HG03575 (cell line): ENCODE data around the gene DLX3.

ENCODE experiments used
- ATAC-seq: cut with Tn5 transposase; IDR thresholded peaks from one replicate; pipeline ENCODE4 v1.9.1; 2021; ENCODE audit not compliant: unreplicated experiment, insufficient number of reproducible peaks, low FRiP score; ENCODE audit errors: extremely low read depth

The DLX3 gene

DNA sequence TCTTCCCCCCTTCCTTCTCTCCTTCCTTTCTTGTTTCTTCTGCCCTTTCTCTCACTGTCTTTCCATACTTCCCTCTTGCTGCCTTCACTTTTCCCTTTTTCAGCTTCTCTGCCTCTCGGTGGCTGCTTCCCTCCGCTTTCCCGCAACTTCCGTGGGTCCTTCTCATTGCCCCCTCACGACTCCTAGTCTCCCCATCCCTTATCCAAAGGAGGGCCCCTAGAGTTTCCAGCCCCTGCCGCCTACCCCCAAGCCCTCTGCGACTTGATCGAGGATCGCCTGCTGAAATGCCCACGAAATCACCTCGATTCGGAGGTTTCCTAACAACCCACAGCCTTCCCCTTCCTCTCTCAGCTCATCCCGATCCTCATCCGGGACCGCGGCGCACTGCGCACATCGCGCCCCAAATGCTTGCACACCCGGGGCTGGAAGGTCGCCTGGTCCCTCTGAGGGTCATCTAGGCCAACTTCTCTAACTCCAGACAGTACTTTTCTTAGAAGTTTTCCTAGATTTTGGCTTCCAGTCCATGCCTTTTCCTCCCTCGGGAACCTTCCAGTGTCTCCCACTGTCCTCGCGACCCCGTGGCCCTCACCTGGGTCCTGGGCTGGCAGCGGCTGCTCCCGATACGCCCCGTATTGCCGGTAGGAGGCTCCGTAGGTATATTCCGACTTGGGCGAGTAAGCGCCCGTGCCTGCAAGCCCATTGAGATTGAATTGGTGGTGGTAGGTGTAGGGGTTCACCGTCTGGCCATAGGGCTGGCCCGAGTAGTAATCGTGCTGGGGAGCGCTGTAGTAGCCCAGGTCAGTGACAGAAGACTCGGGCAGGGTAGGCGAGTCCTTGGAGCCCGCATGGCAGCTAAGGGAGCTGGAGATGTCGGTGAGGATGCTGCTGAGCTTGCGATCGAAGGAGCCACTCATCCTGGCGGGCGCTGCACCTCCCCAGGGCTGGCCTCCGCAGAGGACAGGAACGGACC, 654 bp downstream of the DLX3 start:
- no peak for ATAC-seq

DNA sequence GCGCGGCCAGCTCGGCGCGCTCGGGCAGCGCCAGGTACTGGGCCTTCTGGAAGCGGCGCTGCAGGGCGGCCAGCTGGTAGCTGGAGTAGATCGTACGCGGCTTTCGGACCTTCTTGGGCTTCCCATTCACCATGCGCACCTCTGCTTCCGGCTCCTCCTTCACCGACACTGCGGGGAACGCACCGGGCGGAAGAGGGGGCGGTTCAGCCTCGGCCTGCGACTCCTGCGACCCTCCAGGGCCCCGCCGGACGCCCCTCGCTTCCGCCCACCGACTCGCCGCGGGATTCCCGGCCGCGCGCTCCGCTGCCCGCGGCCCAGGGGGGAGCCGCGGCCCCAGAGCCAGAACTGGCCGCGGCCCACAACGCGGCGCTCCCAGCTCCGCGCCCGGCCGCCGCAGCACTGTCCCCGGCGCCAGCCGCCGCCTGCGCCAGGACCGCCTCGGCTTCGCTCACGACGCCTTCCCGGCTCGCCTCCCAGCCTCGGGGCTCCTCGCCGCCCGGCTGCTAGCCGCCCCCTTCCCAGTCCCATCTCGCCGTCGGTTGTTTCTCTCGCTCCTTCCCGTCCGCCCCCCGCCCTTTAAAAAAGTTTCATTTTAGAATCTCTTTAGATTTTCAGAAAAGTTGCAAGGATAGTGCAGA, 1.5 kb downstream of the DLX3 start:
- no peak for ATAC-seq

DNA sequence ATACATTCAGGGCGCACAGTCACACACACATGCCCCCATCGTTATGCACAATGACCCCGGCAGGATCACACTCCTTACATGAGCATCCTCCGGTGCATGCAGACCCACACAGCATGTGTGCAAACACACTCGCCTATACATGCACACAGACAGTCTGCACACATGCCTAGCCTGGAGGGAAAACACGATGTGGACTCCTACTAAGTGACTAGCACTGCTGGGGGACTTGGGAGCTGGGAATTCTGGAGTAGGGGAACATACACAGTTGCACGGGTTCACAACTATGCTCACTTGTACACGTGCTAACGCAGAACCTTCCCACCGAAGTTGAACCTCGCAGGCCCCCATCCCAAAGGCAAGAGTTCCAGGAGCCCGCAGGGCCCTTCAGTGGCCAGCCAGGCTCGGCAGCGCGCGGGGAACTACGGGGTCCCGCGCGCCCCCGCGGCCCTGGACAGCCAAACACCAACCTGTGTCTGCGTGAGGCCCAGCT, 2.0 kb downstream of the DLX3 start:
- no peak for ATAC-seq

DNA sequence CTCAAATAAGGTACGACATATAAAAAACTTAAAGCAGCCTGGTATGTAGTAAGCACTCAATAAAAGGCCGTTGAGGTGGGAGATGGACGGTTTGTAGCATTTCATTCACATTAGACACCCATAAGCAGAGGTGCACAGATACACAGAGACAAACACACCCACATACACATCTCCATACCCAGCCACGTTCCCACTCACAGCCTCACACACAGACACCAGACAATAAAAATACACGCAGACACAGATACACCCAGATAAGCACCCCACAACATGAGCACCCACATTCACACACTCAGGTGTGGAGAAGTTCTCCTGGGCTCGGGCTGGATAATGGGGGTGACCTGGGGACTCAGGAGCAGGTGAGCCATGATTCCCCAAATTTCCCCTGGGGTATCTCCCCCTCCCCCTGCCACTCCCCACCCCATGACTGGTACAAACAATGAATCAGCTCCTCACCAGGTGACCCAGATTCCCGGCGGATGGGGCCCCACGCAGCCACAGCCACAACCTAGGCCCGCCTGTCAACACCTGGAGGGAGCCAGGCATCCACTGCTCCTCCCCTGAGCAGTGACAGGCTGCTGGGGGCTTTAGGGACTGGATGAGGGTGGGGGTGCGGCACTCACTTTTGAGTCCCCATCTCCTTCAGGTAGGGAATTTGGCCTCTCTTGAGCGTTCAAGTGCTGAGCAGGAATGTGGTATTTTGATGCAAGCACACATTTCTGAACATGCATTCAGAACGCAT, 2.7 kb downstream of the DLX3 start:
- no peak for ATAC-seq

DNA sequence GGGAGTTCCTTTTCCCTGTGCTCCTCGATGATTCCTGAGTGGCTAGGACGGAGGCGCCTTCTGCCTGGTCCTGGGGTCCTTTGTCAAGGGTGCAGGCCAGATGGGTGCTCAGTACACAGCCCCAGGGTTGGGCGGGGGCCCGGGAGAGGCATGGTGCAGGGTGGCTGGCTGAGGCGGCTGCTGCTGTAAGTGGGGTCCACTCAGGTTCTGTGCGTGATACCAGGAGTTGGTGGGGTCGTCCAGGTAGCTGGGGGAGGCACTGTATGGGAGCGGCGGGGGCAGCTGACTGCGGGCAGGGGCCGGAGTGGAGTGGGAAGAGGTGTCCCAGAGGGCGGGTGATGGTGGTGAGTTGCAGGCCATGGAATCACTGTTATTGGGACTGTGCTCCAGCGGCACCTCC, 3.6 kb downstream of the DLX3 start:
- no peak for ATAC-seq

DNA sequence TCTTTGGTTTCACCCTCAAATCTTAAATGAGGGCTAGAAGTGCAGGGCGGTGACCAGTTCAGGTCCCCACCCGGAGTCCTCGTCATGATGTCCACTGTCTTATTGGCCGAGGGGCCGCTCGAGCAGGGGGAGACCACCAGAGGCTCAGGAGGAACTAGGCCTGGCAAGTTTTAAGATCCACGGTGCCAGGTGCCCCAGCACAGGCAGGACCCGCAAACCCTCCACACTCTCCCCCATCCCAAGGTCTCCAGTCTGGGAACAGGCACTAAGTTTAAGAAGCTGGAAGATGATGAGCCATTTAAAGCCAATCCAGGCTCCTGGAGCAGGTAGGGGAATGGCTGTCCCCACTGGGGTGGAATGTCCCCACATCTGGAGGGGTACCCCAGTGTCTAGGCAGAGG, 4.1 kb downstream of the DLX3 start:
- no peak for ATAC-seq

DNA sequence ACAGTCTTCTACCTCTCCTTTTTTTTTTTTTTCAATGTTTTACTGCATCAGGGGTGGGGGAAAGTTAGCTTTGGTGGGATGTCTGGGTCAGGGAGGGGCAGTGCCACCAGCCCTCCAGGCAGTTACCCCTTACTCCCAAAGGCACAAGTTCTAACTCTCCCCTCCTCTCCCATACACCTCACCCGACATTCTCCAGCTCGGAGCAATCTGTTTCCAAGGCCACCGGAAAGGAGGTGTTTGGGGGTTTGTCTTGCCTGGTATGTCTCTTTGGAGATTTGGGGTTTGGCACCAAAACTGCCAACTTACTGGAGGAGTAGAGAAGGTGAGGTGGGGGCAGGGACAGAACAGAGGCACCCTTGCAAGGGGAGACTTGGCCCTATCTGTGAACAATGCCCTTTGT, 4.7 kb downstream of the DLX3 start:
- ATAC-seq: no peak

DNA sequence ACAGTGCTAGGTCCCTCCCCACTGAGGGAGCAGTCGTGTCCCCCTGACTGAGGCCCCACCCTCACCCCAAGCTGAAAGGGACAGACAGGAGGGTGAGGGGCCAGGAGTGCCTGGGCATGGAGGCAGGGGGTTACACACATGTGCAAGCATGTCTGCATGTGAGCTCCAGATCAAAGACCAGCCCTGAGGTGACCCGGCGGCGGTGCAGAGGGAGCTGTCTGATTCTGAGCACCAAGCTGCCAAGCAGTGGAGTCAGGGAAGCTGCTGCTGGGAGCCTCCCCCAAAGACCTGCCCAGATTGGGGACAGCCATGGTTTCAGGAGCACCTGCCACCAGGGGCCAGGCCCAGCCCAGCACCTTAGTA, 5.5 kb downstream of the DLX3 start:
- ATAC-seq: no peak

DNA sequence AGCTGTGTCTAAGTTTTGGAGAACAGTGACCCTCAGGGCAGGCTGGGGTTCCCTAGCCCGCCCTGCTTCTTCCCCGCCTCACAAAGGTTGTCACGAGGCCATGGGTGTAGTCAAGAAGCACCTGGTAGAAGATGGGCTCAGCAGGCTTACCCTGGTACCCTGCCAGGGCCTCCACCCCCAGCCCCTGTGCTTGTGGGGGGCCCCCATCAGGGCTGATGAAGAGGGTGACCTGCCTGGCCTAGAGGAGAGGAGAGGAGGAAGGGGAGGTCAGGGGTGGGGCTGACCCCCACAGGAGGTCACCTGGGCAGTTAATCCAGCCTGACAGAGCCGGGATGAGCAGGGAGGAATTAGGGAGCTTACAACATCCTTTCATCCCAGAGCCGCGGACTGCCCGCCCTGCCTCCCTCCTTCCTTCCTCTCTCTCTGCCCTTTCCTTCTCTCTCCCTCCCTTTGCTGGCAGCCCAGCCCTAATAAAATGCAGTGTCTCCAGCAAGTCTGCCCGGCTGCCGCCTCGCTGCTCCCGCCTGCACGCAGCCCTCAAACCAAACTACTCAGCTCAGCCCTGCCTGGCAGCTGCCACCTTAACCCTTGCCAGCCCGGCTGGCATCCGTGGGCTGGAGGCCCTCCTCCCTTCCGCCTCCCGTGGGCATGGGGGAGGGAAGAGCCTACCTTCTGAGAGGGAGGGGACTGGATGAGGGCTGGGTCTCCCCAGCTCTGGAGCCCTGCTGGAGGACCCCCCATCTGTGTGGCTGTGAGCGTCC, 7.2 kb downstream of the DLX3 start:
- ATAC-seq: no peak

DNA sequence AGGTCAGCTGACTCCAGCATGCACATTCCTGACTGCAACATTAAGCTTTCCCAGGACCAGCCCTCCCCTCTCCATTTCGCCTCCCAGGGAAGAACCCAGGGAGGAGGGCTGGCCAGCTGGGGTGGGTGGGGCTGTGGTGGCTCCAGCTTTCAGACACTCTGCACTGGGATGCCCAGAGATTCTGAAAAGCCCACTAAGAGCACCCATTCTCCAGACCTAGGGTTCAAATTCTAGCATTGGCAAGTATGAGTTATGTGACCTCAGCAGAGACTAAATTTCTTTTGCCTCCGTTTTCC, 7.8 kb downstream of the DLX3 start:
- ATAC-seq: no peak

DNA sequence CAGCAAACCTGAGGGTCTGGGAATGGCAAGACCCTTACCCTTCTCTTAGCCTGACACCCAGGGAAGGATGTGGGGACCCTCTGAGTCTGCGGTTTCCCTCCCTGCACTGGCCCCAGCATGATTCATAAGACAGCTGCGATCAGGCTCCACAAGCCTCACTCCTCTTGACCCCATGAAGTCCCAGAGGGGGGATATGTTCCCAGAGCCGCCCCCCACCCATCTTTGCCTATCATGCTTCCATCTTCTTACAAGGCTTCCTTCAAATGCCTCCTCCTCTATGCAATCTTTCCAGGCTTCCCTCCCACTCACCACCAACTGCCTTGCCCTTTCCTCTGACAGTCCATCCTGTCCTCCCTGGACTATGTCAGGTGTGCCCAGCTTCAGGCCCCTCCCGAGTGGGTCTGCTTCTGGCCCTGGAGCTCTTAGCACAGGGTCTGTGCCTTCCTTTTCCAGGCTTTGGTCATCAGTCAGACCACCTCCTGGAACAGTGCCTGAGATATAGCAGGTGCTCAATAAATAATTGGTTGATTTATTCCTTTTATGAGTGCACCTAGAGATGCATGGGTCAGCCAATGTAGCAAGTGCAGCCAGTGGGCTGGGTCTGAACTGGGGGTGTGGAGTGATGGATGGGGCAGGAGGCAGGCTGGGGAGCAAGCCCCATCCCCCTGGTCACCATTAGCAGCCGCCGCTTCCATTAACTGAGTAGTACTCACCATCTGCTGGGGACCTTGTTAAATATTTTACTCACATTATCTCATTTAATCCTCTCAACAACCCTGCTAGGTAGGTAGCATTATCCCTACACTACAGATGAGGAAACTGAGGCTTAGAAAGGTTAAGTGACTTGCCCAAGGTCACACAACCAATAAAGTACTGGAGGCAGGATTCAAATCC, 8.4 kb downstream of the DLX3 start:
- no peak for ATAC-seq

DNA sequence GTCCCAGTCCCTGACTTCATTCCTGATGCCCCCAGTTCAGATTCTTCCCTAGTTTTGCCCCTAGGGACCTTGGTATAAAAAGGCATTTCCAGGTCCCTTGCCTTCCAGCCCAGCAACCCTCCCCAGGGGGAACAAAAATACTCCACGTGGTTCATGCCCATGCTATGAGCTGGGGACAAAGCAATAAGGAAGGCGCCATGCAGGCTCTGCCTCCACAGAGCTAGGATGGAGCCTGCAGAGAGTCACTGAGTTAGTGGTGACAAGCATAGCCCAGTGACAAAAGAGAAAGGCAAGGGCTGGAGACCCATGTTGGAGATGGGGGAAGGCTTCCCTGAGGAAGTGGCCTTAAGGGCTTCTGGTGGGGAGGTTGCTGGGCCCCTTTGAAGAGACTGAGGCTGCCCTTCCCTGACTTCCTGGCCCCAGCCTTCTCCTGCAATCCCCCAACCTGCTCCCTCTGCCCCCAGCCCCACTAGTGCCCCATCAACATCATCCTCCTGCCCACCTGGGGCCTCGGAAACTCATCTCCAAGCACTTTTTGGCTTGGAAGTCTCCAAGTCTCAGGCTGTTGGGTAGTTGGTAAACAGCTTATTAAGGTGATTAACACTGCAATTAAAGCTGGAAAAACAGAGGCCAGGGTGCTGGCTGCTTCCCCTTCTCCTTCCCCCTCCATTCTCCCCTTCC, 9.6 kb downstream of the DLX3 start:
- ATAC-seq: no peak

DNA sequence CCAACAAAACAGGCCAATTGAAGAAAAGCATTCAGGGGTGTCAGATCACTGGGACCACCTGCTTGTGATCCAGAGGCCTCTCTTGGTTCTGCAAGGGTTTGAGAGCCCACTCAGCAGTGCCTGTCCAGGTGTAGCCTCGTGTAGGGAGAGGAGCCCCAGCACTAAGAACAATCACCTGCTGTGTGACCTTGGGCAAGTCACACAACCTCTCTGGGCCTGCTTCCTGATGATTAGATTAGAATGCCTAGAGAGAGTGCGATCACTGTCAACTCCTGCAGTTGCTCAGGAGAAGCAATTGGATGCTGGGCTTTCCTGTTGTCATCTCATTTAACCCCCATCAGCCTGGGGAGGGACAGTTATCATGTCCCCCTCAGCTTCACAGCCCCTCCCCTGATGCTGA, 10.2 kb downstream of the DLX3 start:
- ATAC-seq: no peak

DNA sequence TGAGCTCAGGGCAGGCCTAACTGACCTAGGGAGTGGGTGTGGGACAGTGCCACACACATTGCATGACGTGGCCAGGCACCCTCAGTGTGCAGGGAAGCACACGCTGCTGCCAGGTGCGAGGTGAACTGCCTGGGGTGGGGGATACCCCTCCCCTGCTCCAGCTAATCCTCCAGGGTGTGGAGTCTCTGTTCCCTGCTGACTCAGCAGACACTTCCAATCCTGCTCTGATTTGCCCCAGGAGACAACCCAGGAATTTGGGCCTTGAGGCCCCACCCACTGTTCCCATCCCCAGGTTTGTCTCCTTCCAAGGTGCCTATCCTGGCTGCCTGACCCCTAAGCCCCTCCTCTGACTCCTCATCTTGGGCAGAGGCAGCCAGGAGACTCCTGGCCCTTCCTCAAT, 10.7 kb downstream of the DLX3 start:
- ATAC-seq: no peak

DNA sequence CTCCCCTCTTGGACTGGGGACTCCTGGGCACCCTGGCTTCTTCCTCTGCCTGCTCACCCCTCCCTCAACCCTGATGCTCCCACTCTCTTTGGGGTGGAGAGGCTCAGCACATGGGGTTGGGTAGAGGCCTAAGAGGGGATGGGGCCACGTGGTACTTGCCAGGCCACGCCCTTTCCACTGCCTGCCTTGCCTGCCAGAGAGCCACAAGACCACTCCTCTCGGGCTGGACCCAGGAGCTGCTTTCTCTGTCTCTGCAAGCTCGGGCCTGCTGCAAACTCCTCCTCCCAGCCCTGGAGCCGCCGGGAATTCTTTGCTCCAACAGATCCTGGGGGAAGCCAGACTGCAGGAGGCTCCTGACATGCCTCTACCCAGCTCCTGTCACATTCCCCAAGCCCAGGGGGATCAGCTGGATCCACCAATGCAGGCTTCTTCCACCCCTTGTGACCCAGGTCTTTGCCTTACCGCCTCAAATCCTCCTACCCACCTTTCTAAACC, 14.3 kb downstream of the DLX3 start:
- no peak for ATAC-seq

DNA sequence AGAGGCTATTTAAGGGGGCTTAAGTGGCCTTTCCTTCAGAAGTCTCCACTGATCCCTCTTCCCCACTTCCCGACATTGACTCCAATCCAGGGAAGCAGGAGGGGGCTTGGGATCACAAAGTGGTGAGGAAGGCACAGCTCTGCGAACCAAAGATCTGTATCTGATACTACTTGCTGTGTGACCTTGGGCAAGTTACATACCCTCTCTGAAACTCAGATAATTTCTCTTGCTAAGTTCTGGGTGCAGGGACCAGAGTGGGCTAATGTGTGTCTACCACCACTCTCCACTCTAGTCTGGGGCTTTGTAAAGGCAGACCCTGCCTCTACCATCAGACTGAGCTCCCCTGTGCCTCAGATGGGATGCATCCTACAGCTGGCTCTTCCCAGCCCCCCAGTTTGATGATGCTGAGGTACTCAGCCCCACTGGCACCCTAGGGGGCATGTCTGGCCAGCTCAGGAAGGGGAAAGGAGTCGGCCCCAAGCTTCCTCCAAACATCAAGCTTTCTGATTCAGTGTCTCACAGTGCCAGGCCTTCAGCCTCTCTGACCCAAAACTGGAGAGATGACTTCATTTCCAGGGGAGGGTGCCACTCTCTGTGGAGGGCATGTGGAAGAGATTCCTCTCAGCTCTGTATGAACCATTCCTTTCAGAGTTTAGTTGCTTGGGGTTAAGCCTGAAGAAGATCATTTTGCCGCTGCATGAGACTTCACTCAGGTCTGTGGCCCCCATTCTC, 15.1 kb downstream of the DLX3 start:
- no peak for ATAC-seq

DNA sequence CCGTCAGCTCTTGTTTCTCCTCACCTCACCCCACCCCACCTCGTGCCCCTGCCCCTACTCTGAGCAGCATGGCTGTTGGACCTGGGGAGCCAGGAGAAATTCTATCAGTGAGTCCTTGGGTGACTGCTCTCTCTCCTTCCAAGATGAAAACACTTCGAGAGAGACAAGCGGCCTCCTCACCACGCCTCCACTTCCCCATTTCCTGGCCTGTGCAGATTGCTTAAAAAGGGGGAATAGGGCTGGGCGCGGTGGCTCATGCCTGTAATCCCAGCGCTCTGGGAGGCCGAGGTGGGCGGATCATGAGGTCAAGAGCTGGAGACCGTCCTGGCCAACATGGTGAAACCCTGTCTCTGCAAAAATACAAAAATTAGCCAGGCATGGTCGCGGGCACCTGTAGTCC, 16.5 kb downstream of the DLX3 start:
- ATAC-seq: no peak
